WERI-Rb-1 (cell line): Measurements from ENCODE around the gene RTN3.

ENCODE experiments used
- DNase-seq: peaks from one replicate; pipeline ENCODE4 v3.0.0-alpha.2; 2020
- H3K27ac ChIP-seq: fragments of 250-450 bp; sonication (Bioruptor Pico); 2 replicates; pipeline ENCODE4 v1.5.1; 2020; ENCODE audit warnings: mild to moderate bottlenecking, moderate library complexity
- H3K27me3 ChIP-seq: fragments of 250-450 bp; sonication (Bioruptor Pico); 2 replicates; pipeline ENCODE4 v1.5.1; 2021; ENCODE audit warnings: mild to moderate bottlenecking, low read depth, moderate library complexity; ENCODE audit not compliant: insufficient read depth, severe bottlenecking
- H3K36me3 ChIP-seq: fragments of 250-450 bp; sonication (Bioruptor Pico); 2 replicates; pipeline ENCODE4 v1.5.1; 2020; ENCODE audit warnings: mild to moderate bottlenecking, moderate library complexity
- H3K4me3 ChIP-seq: 2 replicates; pipeline ENCODE4 v1.5.1; 2011; ENCODE audit warnings: low read depth, mild to moderate bottlenecking, control low read depth, low read length
- H3K9me3 ChIP-seq: fragments of 250-450 bp; sonication (Bioruptor Pico); 2 replicates; pipeline ENCODE4 v1.5.1; 2021; ENCODE audit warnings: mild to moderate bottlenecking, moderate library complexity; ENCODE audit not compliant: severe bottlenecking
- TF ChIP-seq, protein P1 (sequence below): IDR thresholded peaks from 2 replicates; pipeline ENCODE4 v1.5.1; 2011; ENCODE audit warnings: low read depth, mild to moderate bottlenecking, control low read depth, inconsistent platforms, low read length

Gene RTN3

DNA sequence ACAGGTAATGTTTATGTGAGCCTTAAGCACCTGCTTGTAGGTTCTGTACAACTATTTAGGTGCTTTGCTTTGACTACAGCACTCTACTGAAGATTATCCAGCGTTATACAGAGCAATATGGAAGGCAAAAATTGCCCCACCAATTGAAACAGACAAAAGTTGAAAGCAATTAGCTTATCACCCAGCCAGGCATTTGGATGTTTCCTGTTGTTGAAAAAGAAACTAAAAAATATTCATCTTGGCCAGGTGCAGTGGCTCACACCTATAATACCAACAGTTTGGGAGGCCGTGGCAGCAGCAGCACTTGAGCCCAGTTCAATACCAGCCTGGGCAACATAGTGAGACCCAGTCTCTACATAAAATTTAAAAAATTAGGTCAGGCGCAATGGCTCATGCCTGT, 28.6 kb upstream of the RTN3 start:
- DNase-seq = no peak
- TF ChIP-seq, protein P1, sequence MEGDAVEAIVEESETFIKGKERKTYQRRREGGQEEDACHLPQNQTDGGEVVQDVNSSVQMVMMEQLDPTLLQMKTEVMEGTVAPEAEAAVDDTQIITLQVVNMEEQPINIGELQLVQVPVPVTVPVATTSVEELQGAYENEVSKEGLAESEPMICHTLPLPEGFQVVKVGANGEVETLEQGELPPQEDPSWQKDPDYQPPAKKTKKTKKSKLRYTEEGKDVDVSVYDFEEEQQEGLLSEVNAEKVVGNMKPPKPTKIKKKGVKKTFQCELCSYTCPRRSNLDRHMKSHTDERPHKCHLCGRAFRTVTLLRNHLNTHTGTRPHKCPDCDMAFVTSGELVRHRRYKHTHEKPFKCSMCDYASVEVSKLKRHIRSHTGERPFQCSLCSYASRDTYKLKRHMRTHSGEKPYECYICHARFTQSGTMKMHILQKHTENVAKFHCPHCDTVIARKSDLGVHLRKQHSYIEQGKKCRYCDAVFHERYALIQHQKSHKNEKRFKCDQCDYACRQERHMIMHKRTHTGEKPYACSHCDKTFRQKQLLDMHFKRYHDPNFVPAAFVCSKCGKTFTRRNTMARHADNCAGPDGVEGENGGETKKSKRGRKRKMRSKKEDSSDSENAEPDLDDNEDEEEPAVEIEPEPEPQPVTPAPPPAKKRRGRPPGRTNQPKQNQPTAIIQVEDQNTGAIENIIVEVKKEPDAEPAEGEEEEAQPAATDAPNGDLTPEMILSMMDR = no peak
- no peaks in the 10 kb centered on the region for H3K9me3 ChIP-seq
- H3K27ac ChIP-seq = no peak overlapping the region
- H3K36me3 ChIP-seq = no peaks in the 10 kb centered on the region
- H3K27me3 ChIP-seq = no peaks in the 10 kb centered on the region
- no peak overlapping the region for H3K4me3 ChIP-seq

GRCh38 chr11:63660972-63661371, 20.3 kb upstream of the RTN3 start:
- Histone ChIP-seq H3K36me3 (no peaks in the 10 kb centered on the region), H3K27me3 (no peaks in the 10 kb centered on the region), H3K27ac (no peak overlapping the region), H3K9me3 (no peaks in the 10 kb centered on the region), H3K4me3 (no peak overlapping the region)
- DNase-seq = no peak
- TF ChIP-seq, protein P1 = no peak

DNA sequence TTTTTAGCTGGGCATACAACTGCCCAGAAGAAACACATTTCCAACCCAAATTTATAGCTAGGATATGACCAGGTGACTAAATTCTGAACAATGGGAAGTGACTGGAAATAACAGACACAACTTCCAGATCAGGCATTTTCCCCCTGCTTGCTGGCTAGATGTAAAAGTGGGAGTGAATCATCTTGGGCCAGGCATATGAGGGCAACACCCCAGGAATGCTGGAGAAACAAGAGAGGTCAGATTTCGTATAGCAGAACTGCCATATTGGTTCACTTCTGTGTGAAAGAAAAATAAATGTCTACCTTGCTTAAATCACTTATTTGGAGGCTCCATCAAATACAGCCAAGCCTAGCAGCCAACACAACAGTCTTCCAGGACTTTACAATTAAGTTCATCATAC, 17.5 kb upstream of the RTN3 start:
- H3K4me3 ChIP-seq = no peak overlapping the region
- no peaks in the 10 kb centered on the region for H3K9me3 ChIP-seq
- no peak overlapping the region for H3K27ac ChIP-seq
- TF ChIP-seq, protein P1 = no peak
- H3K36me3 ChIP-seq = no peaks in the 10 kb centered on the region
- H3K27me3 ChIP-seq = no peaks in the 10 kb centered on the region
- no peak for DNase-seq

DNA sequence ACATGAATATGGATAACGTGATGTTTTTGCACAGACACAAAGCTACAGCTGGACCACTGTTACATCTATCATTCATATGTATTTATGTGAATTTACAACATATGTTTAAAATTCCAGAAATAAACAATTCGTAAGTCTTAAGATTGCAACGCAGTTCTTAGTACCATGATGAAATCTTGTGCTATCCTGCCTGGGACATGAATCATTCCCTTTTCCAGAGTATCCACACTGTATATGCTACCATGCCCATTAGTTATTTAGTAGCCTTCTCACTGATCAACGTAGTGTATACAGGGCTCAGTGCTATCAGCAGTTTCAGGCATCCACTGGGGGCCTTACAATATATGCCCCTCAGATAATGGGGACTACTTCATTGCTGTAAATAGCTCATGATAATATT, 14.4 kb upstream of the RTN3 start:
- DNase-seq = no peak
- H3K36me3 ChIP-seq = no peaks in the 10 kb centered on the region
- no peaks in the 10 kb centered on the region for H3K9me3 ChIP-seq
- H3K27me3 ChIP-seq = no peaks in the 10 kb centered on the region
- H3K4me3 ChIP-seq = no peak overlapping the region
- no peak overlapping the region for H3K27ac ChIP-seq
- TF ChIP-seq, protein P1 = no peak

GRCh38 chr11:63667995-63668795, 13.1 kb upstream of the RTN3 start:
- no peak for DNase-seq

More at GRCh38 chr11:63667995-63668795, 13.1 kb upstream of the RTN3 start:
- TF ChIP-seq, protein P1 = no peak
- Histone ChIP-seq H3K27me3 (no peaks in the 10 kb centered on the region), H3K36me3 (no peaks in the 10 kb centered on the region), H3K4me3 (no peak overlapping the region), H3K27ac (no peak overlapping the region), H3K9me3 (no peaks in the 10 kb centered on the region)
